ENCODE results near the gene AGRP.

- no peak for TF ChIP-seq CTCF (IDR thresholded peaks at IDR 0.05)
- TF ChIP-seq POLR2A (IDR thresholded peaks at IDR 0.05) = no peak
These were observed 15.8 kb upstream of the AGRP start for GRCh38 chr16:67499106-67499505.

All from heart left ventricle (tissue), 13 donors.